HG03342 (cell line): Measurements from ENCODE around the gene WFS1.

Experiments used
- ATAC-seq: cut with Tn5 transposase; IDR thresholded peaks from one replicate; pipeline ENCODE4 v1.9.1; 2021; ENCODE audit warnings: mild to moderate bottlenecking, moderate library complexity; ENCODE audit not compliant: unreplicated experiment

The WFS1 gene

DNA sequence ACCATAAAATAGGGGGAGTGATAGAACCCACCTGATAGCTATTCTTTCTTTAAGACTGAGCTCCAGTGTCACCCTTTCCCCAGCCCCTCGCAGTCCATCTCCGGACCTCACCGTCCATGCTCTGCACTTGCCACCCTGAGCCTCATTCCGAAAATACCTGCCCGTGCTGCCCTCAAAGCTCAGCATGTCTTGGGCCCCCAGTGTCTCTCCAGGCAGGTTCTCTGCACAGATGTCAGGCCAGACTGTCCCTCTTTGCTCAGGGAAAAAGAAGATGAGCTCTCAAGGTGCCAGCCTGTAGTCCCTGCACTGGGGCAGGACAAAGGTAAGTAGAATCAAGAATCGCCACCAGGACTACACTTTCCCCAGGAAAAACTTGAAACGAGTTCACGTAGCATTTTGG lies 9.8 kb upstream of the WFS1 start:
- no peak for ATAC-seq

DNA sequence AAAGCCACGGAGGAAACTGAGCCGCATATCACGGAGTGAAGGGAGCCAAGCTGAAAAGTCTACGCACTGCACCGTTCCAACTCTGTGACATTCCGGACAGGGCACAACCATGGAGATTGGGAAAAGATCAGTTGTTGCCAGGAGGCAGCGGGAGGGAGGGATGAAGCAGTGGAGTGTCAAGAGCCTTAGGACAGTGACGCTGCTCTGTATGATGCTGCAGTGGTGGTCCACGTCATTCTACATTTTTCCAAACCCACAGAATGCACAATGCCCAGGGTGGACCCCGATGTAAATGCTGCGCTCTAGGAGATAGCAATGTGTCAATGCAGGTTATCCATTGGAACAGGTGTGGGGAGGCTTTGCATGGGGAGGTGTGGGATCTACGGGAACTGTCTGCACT lies 7.5 kb upstream of the WFS1 start:
- no peak for ATAC-seq

DNA sequence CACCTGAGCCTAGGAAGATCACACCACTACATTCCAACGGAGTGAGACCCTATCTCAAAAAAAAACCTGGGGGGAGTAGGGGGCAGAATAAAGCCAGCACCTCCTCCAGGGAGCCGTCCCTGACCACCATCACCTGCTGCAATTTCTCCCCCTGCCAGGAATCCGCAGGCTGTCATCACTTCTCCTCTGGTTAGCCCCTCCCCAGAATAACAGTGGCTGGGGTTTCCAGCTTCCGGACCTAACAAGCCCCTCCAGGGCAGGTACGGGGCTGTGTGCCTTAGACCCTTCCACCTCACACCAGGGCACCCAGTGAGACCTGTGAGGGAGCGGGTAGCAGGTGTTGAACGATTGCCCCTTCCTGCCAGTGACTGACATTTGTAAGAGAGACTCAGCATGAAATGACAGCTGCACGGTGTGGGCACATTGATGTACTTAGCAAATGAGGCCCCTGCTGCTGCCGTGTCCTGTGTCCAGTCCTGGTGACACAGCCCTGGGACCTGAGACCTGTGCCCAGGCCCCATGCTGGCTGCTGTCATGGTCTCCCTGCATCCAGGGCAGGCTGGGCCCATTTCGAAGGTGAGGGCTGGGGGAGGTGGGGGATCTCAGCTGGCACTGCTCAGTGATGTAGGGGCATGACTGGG lies 6.7 kb upstream of the WFS1 start:
- no peak for ATAC-seq

DNA sequence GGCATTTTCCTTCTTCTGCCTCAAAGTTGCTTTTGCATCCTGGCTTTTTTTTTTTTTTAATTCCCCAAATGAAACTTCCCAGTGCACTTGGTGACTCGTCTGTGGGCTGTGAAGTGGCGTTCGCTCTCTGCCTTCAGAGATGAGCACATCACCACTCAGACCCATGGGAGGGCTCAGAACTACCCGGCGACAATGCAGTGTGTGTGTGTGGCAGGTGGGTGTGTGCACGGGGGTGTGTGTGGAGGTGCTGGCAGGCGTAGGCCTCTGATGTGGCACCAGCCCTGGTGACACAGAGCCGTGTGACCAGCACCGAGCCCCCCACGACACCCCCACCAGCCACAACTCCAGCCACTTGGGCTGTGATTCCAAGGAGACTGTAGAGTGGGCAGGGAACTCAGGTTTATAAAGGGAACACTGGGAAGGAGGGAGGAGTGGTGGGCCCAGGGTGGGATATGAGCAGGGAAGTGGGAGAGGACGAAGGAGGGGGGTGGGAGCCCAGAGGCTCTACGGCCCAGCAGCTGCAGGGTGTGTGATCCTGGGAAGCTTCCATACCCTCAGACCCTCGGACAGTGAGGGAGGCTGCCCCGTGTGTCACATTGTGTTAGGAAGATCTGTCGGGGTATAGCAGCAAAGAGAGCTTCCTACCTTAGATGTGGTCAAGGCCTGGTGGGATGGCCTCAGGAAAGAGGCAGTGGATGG lies 6.0 kb upstream of the WFS1 start:
- ATAC-seq = no peak

DNA sequence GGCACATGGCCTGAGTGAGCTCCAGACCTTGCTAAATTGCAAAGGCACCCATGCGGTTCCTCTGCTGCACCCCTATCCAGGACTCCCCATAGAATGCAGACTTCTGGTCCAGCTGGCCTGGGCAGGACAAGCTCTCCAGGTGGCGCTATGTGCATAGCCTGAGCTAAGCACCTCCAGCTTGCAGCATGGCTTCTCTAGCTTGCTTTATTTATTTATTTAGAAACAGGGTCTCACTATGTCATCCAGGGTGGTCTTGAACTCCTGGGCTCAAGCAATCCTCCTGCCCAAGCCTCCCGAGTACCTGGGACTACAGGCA lies 5.5 kb upstream of the WFS1 start:
- ATAC-seq = no peak

DNA sequence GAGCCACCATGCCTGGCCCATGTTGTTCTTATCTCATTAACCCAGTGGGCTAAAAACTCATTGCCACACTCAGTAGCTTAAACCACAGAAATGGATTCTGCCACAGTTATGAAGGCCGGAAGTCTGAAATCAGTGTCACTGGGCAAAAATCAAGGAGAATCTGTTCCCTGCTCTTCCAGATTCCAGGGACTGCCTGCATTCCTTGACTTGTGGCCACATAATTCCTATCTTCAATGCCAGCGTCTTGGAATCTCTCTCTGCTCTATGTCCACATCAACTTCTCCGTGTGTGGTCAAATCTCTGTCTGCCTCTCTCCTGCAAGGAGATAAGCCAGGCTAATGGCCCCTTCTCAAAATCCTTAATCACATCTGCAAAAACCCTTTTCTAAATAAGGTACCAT lies 4.1 kb upstream of the WFS1 start:
- ATAC-seq = no peak

DNA sequence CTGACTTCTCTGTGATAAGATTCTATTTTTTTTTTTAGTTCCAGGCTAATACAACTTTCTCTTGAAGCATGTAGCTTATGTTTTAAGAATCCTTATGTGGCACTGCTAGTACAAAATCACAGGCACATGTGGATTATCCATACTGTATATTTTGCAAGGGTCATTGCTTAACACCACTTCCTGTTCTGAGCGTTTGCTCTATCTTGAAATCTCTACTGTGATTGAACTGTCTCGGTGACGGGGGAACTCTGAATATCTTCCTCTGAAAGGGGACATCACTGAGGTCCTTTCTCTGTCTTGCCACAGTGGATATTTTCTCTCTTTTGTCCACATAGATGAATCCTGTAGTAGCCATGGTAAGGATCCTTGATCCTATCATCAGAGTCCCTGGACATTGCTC lies 2.1 kb upstream of the WFS1 start:
- no peak for ATAC-seq

DNA sequence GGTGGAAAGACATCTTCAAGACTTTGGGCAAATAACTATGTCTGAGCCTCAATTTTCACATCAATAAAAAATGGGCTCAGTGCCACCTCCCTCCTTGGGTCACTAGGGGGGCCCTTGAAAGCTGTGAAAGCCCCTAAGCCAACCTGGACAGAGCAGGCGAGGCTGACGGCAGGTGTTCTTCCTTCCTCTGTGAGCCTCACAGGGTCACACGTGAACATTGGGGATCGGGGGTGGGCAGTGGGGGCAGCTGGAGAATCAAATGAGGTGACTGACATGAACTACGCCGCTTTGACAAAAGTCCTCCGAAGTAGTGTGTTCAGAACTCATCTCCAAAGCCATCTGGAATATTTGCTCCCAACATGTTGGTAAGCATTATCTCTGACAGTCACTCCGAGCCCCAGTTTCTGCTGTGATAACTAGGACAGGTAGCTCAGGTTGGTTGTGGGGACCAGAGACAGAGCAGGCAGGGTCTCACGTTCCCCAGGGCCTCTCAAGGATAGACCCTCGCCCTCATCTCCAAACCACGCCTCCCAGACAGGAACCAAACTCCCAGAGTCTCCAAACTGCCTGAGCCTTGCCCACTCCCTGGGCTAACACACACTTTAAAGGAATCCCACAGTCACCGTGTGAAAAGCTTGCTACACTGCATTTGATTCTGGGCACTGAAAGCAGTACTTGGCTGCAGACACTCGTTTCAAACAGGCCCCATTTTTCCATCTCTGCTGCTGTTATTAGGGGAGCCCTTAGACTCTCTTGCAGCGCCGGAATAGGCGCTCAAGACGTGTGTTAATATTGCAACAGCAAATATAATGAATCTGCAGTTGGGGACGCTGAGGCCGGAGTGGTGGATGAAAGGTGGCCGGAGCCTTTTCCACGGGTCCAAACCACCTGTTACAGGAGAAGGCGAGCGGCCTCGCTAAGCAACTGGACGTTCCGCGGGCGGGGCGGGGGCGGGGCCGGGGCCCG lies 717 bp upstream of the WFS1 start:
- ATAC-seq = peak; percentile 5

DNA sequence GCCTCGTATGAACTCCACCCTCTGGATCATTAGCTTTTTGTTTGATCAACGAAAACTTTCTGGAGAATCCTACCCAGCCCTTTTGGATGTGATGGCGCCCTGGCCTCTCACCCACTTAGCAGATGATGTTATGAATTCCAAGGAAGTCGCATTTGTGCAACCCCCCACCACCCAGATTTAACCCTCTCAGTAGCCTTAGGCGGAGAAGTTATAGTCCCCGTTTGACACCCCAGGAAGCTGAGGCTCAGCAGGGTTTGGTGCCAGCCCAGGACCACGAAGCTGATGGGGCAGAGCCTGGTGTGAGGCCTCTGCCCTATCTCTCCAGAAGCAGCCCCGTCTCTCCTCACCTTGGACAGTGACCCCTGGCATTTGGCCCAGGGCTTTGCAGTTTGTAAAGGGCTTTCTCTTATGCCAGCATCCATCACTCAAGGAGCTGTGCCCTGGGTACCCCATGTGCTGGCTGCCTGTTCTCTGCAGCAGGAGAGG lies 1.0 kb downstream of the WFS1 start:
- no peak for ATAC-seq

DNA sequence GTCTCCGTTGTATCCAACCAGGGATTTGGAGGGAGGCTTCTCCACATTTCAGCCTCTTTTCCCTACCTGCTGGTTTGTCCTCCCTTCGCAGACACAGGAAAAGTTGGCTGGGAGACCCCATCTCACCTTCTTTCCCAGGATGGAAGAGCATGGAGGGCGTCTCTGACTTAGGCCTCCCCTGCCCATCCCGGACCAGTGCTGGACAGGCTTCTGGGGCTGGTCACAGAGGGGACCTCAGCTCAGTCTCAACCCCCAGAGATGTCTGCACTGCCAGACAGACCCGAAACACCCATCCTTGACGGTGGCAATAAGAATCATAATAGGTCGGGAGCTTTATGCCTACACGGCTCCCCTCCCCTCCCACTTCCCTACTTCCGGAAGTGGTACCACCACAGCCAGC lies 1.6 kb downstream of the WFS1 start:
- ATAC-seq = no peak

DNA sequence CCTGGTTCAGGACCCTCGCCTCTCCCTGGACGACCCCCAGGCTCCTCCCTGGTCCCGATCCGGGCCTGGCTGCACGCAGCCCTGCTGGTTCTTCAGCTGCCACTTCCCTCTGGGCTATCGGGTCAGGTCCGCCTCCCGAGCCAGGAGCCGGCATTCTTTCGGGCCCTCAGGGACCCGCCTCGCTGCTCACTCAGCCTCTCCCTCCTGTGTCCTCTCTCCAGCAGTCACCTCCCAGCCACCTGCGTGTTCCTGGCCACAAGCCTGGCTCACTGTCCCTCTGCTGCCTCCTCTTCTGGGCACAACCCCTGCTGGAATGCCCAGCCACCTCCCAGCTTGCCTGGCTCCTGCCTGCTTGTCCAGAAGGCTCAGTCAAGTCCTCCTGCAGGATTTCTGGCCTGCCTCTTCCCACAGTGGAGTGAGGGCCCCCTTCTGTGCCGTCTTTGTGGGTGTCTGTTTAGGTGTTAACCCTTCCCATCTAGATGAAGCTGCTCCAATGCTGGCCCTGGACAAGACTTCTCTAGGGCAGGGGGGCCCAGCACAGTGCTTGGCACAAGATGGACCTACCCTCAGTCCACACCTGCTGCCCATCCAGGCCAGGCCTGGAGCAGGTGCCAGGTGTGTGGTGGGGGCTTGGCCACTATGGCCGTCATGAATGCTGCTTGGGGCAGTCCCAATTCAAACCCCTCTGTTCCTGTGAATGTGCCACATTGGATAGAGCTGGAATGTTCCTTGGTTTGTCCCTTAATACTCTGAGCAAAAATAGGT lies 2.2 kb downstream of the WFS1 start:
- ATAC-seq = no peak

DNA sequence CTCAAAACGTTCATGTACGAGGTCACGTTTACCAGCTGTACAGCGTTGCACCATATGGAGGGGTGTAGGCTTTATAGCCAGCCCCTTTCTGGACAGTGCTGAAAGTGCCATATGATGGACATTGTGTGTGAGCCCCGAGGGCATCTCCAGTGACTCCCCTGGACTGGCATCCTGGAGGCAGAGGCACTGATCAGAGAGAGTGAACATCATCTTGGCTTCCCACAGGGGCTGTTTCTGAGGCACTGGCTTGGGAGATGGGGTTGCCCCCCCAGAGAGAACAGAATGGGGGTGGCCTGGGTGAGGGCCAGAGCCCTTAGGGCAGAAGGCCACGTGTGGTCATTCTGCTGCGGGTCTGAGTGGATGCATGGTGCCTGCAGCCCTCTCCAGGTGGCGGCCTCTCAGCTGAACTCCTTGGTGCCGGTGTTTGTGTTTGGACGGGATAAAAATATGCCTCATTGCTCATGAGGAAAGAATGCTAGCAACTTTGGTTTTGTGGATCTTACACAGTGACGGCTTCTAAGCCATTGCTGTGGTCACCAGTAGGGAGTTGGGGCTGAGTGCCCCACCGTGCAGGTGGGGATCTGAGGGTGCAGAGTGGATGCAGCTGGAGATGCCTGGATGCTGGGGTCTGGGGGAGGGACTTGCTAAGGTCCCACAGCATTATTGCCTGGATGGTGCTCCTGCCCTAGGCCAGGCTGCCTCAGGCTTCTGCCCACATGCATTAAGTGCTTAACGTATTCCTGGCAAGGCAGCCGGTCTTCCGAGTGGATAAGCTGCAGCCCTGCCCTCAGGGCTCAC lies 3.4 kb downstream of the WFS1 start:
- ATAC-seq = no peak

DNA sequence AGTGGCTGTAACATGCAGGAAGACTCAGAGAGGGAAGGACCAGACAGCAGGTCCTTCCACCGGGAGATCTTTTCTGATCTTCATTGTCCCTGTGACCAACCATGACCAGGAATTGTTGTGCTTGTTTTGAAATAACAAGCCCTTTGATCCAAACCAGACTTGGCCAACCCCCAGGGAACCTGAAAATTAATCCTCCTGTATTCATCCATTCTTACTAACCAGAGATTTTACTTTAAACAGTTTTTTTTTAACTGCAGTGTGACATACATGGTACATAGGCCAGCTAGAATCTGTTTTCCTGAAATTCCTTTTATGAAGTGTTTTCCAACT lies 4.0 kb downstream of the WFS1 start:
- no peak for ATAC-seq

DNA sequence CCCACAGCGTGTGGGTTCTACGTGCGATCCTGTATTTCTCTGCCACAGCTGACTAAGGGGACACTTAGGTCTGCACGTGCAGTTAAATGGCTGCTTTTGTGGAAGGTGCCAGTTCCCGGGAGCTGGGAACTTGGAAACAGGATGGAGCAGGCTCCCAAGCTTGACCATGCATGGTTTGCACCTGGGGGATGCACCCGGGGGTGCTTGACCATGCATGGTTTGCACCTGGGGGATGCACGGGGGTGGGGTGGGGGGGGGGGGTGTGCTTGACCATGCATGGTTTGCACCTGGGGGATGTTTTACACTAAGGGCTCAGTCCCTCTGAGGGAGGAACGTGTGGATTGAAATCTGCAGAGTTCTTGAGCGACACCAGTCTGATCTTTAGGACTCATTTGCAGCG lies 5.7 kb downstream of the WFS1 start:
- ATAC-seq = no peak

DNA sequence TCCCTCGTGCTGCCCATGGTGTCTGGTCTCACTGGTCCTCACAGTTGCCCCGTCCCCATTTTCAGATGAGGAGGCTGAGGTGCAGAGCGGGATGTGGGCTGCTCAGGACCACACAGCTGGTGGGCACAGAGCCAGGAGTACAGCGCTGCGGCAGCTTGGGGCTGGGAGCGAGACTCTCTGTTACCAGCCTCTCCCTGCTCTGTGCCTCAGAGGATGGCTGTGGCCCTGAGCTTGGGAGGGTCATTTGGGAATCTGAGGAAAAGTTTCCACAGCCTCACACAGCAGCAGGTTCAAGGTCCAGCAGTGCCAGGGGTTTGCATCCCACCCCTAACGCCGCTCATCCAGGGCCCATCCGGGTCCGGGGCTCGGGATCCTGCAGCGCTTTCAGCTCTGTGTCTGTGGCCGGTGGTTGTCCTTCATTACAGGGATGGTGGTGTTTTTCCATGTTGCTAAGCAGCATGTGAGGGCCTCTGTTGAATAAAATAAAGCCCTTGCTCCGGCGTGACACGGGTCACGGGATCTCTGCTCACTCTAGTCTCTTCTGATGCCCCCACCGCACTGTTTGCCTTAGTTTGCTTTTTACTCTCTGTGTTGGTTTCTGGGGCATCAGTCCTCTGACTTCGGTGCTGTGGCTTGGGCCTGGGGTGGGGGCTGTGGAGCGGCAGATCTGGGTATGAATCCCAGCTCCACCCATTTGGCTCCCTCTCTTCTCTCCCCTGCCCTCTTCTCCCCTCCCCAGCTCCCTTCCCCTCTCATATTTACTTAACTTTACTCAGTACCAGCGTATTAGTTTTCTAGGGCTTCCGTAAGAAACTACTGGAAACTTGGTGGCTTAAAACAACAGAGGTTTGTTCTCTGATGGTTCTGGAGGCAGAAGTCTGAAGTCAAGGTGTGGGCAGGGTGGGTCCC lies 6.5 kb downstream of the WFS1 start:
- no peak for ATAC-seq

DNA sequence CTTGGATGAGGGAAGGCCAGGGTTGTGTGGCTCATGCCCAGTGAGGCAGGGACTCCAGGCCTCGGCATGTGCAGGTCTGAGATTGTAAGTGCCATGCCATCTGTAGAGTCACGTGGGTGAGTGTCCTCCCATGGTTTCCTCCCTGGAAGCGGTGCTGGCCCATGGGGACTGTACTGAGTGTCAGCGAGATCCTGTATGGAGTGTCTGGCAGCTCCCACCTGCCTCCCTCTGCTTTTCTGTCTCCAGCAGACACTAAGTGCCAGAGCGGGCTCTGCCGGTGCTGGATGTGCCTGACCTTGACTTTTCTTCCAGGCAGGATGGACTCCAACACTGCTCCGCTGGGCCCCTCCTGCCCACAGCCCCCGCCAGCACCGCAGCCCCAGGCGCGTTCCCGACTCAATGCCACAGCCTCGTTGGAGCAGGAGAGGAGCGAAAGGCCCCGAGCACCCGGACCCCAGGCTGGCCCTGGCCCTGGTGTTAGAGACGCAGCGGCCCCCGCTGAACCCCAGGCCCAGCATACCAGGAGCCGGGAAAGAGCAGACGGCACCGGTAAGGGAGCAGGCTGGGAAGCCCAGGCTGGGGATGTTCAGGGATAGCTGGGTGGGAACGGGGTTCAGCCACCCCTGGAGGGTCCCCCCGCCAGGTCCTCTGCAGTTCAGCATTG lies 7.6 kb downstream of the WFS1 start:
- ATAC-seq = no peak

DNA sequence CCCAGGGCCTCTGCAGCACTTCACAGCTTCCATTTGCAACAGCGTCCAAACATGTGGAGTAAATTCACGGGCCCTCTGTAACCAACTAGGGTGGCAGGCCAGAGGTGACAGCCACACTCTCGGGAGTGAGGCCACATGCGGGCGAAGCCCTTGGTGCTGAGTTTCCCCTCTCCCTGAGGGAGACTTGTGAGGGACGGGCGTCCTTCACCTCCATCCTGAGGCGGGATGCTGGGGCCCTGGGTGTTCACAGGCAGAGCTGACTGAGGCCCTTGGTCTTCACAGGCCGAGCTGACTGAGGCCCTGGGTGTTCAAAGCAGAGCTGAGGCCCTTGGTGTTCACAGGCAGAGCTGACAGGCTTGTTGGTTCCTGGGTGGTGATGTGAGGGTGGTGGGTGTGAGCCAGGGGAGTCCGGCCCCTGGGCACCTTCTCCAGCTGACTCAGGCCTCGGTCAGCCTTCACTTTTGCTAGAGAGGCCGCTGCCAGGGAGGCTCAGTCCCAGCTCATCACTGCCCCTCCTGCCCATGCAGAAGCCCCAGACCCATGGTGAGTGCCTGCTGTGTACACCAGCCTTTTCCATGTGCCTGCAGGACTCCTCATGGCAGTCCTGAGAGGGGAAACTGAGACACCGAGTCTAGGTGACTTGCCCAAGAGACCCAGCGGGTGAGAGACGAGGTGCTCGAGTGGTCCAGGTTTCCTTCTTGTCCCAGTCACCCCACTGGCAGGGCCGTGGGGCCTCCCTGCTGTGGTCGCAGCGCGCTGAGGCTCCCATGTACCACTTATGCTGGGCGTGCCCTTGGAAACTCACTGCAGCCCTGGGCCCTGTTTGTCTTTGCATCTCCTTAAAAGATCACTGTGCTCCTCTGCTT lies 8.5 kb downstream of the WFS1 start:
- no peak for ATAC-seq

DNA sequence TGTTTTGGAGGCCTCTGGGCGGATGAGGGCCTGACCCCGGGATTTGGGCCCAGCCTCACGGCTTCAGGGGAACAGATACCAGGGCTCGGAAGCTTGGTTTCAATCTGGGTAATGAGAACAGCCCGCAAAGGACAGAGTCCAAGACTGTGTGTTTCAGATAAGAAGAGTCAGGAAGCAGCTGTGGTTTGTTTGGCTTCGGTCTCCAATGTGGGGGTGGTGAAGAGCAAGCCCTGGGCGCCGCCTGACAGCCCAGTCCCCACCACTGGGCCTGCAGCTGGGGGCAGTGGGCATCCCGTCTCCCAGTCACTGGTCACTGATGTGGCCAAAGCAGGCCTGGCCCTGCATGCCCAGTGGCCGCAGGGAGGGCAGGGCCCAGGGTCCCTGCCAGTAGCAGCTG lies 9.1 kb downstream of the WFS1 start:
- ATAC-seq = peak; percentile 94
